ENCODE measurements around the gene ICAM2.

DNA sequence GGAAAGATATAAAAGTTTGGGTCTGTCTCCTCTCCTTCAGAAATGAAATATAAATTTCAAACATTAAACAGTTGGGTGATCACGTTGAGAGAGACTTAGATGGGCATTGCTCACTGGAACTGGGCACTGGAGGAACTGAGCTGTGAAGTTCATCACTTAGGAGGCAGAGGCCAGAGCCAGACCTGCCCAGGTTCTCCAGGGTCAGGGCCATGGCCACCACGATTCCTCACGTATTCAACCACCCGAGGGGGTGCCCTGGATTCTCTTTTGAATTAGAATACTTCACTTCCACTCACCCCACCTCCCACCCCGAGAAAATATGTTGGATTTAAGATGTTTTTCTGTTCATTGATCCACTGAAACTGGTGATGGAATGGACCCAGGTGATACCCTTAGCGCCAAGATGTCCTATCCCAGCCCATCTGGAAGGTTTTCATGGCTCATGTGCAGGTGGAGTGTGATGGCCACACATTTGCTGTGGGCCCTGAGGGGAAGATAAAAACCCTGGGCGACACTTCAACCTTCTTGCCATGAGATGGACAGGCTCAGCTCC lies 16.1 kb downstream of the ICAM2 start:
- no peak for TF ChIP-seq CTCF (IDR thresholded peaks at IDR 0.05)
- TF ChIP-seq POLR2A (IDR thresholded peaks at IDR 0.05) = no peak

Data from vagina (tissue), 2 donors.